Aorta (tissue), 5 donors: ENCODE measurements around the gene PPFIA4. TPM values are rescaled to one million over a fixed set of nuclear protein-coding genes. Genes with fewer than 3 reads are reported as not detected.
"Not testable (repeated sequence)": the region's sequence is repeated elsewhere in the genome, so short reads cannot be mapped to it uniquely, and the experiment has no call there.

ENCODE experiments used
- ATAC-seq: fragments of 200-7000 bp; cut with Tn5 transposase; one replicate; pipeline ENCODE4 v1.9.1; 2022; ENCODE audit warnings: moderate library complexity; ENCODE audit not compliant: low FRiP score
- DNase-seq, 2 donors: peaks; one replicate each; pipeline ENCODE4 v3.0.0-alpha.2; 2020
- H3K27ac ChIP-seq, 2 donors: one replicate each; pipeline ENCODE4 v1.5.1; 2013; ENCODE audit warnings: low read length in 2 of 2, mild to moderate bottlenecking in 2 of 2, moderate library complexity in 2 of 2, control low read depth in 1 of 2, inconsistent platforms in 1 of 2, low read depth in 1 of 2
- H3K27me3 ChIP-seq, 2 donors: one replicate each; pipeline ENCODE4 v1.6.1; 2013; ENCODE audit warnings: control low read depth in 1 of 2, low read length in 1 of 2, mild to moderate bottlenecking in 1 of 2, moderate library complexity in 1 of 2; ENCODE audit not compliant: insufficient read depth in 2 of 2, control insufficient read depth in 1 of 2
- H3K36me3 ChIP-seq, 2 donors: one replicate each; pipeline ENCODE4 v1.6.1; 2013; ENCODE audit warnings: control low read depth in 1 of 2, low read length in 1 of 2, mild to moderate bottlenecking in 1 of 2; ENCODE audit not compliant: insufficient read depth in 2 of 2, control insufficient read depth in 1 of 2
- H3K4me1 ChIP-seq, 2 donors: one replicate each; pipeline ENCODE4 v1.6.1; 2013; ENCODE audit warnings: low read length in 2 of 2, control low read depth in 1 of 2, mild to moderate bottlenecking in 1 of 2, moderate library complexity in 1 of 2; ENCODE audit not compliant: insufficient read depth in 2 of 2, control insufficient read depth in 1 of 2
- H3K4me3 ChIP-seq, 2 donors: one replicate each; pipeline ENCODE4 v1.5.1; 2013; ENCODE audit warnings: low read length in 2 of 2, control low read depth in 1 of 2, mild to moderate bottlenecking in 1 of 2
- H3K9me3 ChIP-seq: one replicate; pipeline ENCODE4 v1.6.1; 2013; ENCODE audit warnings: mild to moderate bottlenecking, low read length; ENCODE audit not compliant: control insufficient read depth
- WGBS, 2 donors: extraction: QIAGEN DNeasy Blood & Tissue Kit; methylation state at CpG; one replicate each; pipeline ENCODE4 v1.1.7; 2013; 5-methylcytosine and 5-hydroxymethylcytosine counted together
- intact Hi-C, 2 donors: fragments of 100-400 bp; cut with DNase I; formaldehyde crosslinking; loops; one replicate each; pipeline versions ENCODE4 v1.14.2 to v1.15.0; 2022
- long read RNA-seq, 2 donors: library from polyadenylated mRNA; unstranded; transcript quantifications; one replicate each; pipeline ENCODE4 v2.0.0, GENCODE V29; 2020 to 2021
- polyA plus RNA-seq, 2 donors: library from polyadenylated mRNA; stranded (reverse); fragments of 200-250 nt; gene quantifications; one replicate each; pipeline ENCODE4 v1.2.3, GENCODE V29; 2013
- total RNA-seq, 2 donors: library from RNA; stranded (reverse); fragmentation: NEBNext Ultra II Directional; extraction: Animal tissue kit (Norgen Biotek cat#: 25700); gene quantifications; one replicate each; pipeline ENCODE4 v1.2.1, GENCODE V29; 2021
- donor health status: healthy with polysubstance abuse.
- donor health status: Bipolar disorder and iron deficiency.
- donor health status: DM: no; HTN: no; CAD: no.
- donor health status: DM: no; HTN: no; CAD: no.
- donor health status: DM: yes; HTN: yes; CAD: no.

The PPFIA4 gene
- total RNA-seq (10 to 100 TPM; 20.2 to 22.7 TPM), polyA plus RNA-seq (1 to 10 TPM; 3.3 to 5.9 TPM)
- long read RNA-seq, donor 1, partial matches to known transcripts: 1 of 9 reads
- long read RNA-seq, donor 1, other reads (novel, unspliced or antisense): 8 of 9 reads
- long read RNA-seq, donor 2, partial matches to known transcripts: 1 of 5 reads
- long read RNA-seq, donor 2, other reads (novel, unspliced or antisense): 4 of 5 reads

GRCh38 chr1:203026031-203026665 is at the start of gene PPFIA4:
Gene PPFIA4 (plus strand): TSS chr1:203026491. CDS start chr1:203039009, 12,518 bp downstream.
- Histone ChIP-seq H3K4me1 (no peaks in the 10 kb centered on the region), H3K27me3 (no peaks in the 10 kb centered on the region), H3K36me3 (peaks cover 0 to 2% of the 10 kb centered on the region in 2 donors), H3K27ac (peak within 1 kb of the TSS in 1 of 2 donors; percentile 16), H3K4me3 (peak within 1 kb of the TSS; percentile 8 to 23), H3K9me3 (no peaks in the 10 kb centered on the region)
- peak; percentile 90 to 95 for DNase-seq
- intact Hi-C loops: no loop called here
- ATAC-seq: peak; percentile 94
- 10 to 11% methylated on average over 47 to 52 of the region's 52 CpGs for WGBS, 2 donors

DNA sequence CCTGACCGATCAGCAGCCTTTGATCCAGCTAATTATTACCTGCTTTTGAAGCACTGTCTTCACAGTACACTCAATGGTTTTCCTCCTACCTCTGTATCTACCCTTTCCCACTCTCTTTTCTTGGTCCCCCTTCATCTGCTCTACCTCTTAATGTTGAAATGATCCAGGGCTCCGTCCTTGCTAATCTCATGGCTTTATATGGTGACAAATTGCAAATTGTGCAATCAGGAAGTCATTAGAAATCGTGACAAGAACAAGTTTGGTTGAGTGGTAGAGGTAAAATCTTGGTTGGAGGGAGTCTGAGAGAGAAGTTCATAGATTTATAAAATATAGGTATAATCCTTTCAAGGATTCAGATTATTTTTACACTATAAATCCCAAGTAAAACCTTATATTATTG is 49.7 kb upstream of the PPFIA4 start:
- Histone ChIP-seq H3K27me3 (peaks cover 0 to 2% of the 10 kb centered on the region in 2 donors), H3K4me3 (no peak overlapping the region), H3K27ac (no peak overlapping the region), H3K36me3 (no peaks in the 10 kb centered on the region), H3K4me1 (no peaks in the 10 kb centered on the region), H3K9me3 (no peaks in the 10 kb centered on the region)
- no peak for ATAC-seq
- 42 to 43% methylated on average over 3 of the region's 3 CpGs for WGBS, 2 donors
- no peak for DNase-seq
- intact Hi-C loops: no loop called here

DNA sequence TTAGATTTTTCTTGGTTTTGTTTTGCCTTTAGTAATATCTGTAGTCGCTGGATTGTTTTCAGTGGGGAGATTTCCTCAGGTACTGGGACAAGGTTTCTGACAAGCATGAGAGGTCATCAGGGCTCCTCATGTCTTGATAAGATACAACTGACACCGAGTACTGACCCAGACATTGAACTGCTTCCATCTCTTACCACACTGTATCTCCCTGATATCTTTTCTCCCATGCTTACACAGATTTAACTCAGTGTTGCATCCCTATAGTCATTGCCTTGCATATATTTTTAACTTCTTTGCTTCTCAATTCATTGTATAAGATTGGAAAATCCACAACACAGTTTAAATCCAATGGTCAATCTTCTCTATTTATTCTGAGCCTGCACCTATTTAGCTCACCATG is 46.8 kb upstream of the PPFIA4 start:
- peaks cover 0 to 2% of the 10 kb centered on the region in 2 donors for H3K27me3 ChIP-seq
- H3K4me1 ChIP-seq: no peaks in the 10 kb centered on the region
- H3K9me3 ChIP-seq: no peaks in the 10 kb centered on the region
- intact Hi-C loops: no loop called here
- DNase-seq (no peak), ATAC-seq (no peak)
- WGBS, 2 donors: 67 to 77% methylated on average over 2 of the region's 2 CpGs
- no peak overlapping the region for H3K27ac ChIP-seq
- no peaks in the 10 kb centered on the region for H3K36me3 ChIP-seq
- H3K4me3 ChIP-seq: no peak overlapping the region

DNA sequence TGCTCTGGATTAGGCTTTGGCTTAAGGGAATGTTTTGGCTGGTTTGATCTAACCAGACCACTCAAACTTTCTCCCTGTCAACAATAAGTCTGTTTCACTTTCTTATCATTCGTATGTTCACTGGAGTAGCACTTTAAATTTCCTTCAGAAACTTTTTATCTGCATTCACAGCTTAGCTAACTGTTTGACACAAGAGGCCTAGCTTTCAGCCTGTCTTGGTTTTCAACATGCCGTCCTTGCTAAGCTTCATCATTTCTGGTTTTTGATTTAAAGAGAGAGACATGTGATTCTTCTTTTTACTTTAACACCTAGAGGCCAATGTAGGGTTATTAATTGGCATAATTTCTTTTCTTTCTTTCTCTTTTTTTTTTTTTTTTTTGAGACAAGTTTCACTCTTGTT is 44.4 kb upstream of the PPFIA4 start:
- no peaks in the 10 kb centered on the region for H3K4me1 ChIP-seq
- peaks cover 0 to 2% of the 10 kb centered on the region in 2 donors for H3K27me3 ChIP-seq
- no peaks in the 10 kb centered on the region for H3K9me3 ChIP-seq
- no peak overlapping the region for H3K27ac ChIP-seq
- 74 to 76% methylated on average over 2 of the region's 2 CpGs for WGBS, 2 donors
- H3K36me3 ChIP-seq: no peaks in the 10 kb centered on the region
- ATAC-seq: no peak
- intact Hi-C loops: no loop called here
- no peak for DNase-seq
- H3K4me3 ChIP-seq: no peak overlapping the region

DNA sequence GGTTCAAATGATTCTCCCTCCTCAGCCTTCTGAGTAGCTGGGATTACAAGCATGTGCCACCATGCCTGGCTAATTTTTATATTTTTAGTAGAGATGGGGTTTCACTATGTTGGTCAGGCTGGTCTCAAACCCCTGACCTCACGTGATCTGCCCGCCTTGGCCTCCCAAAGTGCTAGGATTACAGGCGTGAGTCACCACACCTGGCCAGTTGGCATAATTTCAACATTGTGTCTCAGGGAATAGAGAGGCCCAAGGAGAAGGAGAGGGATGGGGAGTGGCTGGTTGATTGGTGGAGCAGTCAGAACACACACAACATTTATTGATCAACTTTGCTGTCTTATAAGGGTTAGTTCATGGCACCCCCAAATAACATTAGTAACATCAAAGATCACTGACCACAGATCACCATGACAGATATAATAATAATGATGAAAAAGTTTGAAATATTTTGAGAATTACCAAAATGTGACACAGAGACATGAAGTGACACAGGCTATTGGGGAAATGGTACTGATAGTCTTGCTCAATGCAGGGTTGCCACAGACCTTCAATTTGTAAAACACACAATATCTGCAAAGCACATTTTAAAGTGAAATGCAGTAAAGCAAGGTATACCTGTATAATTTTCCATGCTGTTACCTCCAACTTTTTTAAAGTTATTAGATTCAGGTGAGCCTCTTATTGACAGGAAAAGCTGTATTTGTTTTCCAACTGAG is 43.4 kb upstream of the PPFIA4 start:
- intact Hi-C loops: no loop called here
- Histone ChIP-seq H3K36me3 (no peaks in the 10 kb centered on the region), H3K27me3 (no peaks in the 10 kb centered on the region), H3K4me3 (no peak overlapping the region), H3K4me1 (no peaks in the 10 kb centered on the region), H3K9me3 (no peaks in the 10 kb centered on the region), H3K27ac (no peak overlapping the region)
- no peak for ATAC-seq
- 71 to 81% methylated on average over 3 of the region's 3 CpGs for WGBS, 2 donors
- no peak for DNase-seq

- not testable (repeated sequence) for ATAC-seq
Measured at GRCh38 chr1:202986120-202986519, 40.2 kb upstream of the PPFIA4 start.

GRCh38 chr1:202987255-202987654 is 39.0 kb upstream of the PPFIA4 start:
- DNase-seq: no peak
- intact Hi-C loops: no loop called here
- WGBS, 2 donors: 62 to 66% methylated on average over 7 of the region's 7 CpGs

More at GRCh38 chr1:202986120-202986519, 40.2 kb upstream of the PPFIA4 start:
- DNase-seq, H3K4me3 ChIP-seq, H3K27me3 ChIP-seq, intact Hi-C loops, H3K36me3 ChIP-seq, H3K27ac ChIP-seq, H3K4me1 ChIP-seq, H3K9me3 ChIP-seq: not testable (repeated sequence)
- 75 to 79% methylated on average over 9 of the region's 9 CpGs for WGBS, 2 donors

GRCh38 chr1:202987922-202988583 is 38.2 kb upstream of the PPFIA4 start:
- no peak overlapping the region for H3K4me3 ChIP-seq
- intact Hi-C loops: no loop called here
- no peaks in the 10 kb centered on the region for H3K36me3 ChIP-seq
- ATAC-seq: no peak
- H3K27ac ChIP-seq: no peak overlapping the region
- H3K27me3 ChIP-seq: no peaks in the 10 kb centered on the region
- no peaks in the 10 kb centered on the region for H3K9me3 ChIP-seq
- no peaks in the 10 kb centered on the region for H3K4me1 ChIP-seq
- 64 to 74% methylated on average over 5 of the region's 5 CpGs for WGBS, 2 donors
- no peak for DNase-seq

More at GRCh38 chr1:202987255-202987654, 39.0 kb upstream of the PPFIA4 start:
- no peaks in the 10 kb centered on the region for H3K4me1 ChIP-seq
- H3K27ac ChIP-seq: no peak overlapping the region
- H3K36me3 ChIP-seq: no peaks in the 10 kb centered on the region
- H3K4me3 ChIP-seq: no peak overlapping the region
- ATAC-seq: no peak
- H3K9me3 ChIP-seq: no peaks in the 10 kb centered on the region
- no peaks in the 10 kb centered on the region for H3K27me3 ChIP-seq
